Fibroblast of skin of scalp (primary cell): ENCODE measurements around the gene HAVCR1. TPM values are rescaled to one million over a fixed set of nuclear protein-coding genes. Genes with fewer than 3 reads are reported as not detected.
"Not testable (repeated sequence)": the region's sequence is repeated elsewhere in the genome, so short reads cannot be mapped to it uniquely, and the experiment has no call there.

Source experiments
- DNase-seq: peaks from one replicate; pipeline ENCODE4 v3.0.0-alpha.2; 2013
- polyA plus RNA-seq, 2 experiments: library from polyadenylated mRNA; unstranded; fragments of 120-200 nt; gene quantifications; one replicate each; pipeline ENCODE4 v1.2.1, GENCODE V29; 2013; ENCODE audit not compliant: insufficient read length in 2 of 2

HAVCR1 gene
- polyA plus RNA-seq (2013, experiment 1 of 2; ENCODE audit: insufficient read length), result not detected
- not detected for polyA plus RNA-seq (2013, experiment 2 of 2; ENCODE audit: insufficient read length)

- DNase-seq, result no peak
Measured at GRCh38 chr5:157059093-157059539, at the start of gene HAVCR1. TSS of gene HAVCR1 (minus strand) at chr5:157059116. CDS start at chr5:157057943, 1,173 bp downstream.

DNA sequence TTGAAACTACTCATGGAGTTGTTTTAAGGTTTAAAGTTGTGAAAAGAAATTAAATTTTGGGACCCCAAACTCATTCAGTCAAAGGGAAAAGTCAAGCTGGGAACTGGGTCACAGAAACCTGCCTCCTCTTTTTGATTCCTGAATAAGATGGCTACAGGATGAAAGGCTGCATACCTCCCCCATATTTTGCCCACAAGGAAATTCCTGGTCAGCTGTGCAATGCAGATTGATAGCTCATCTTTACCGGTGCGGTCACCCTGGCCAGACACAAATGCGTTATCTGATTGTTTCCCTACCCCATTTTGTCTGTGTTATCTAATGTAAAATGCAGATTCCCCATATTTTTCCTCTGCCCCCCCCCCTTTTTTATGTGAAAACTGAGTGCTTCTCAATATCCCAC, 48.6 kb upstream of the HAVCR1 start:
- no peak for DNase-seq

GRCh38 chr5:157106630-157107461, 47.9 kb upstream of the HAVCR1 start:
- DNase-seq, result no peak

DNA sequence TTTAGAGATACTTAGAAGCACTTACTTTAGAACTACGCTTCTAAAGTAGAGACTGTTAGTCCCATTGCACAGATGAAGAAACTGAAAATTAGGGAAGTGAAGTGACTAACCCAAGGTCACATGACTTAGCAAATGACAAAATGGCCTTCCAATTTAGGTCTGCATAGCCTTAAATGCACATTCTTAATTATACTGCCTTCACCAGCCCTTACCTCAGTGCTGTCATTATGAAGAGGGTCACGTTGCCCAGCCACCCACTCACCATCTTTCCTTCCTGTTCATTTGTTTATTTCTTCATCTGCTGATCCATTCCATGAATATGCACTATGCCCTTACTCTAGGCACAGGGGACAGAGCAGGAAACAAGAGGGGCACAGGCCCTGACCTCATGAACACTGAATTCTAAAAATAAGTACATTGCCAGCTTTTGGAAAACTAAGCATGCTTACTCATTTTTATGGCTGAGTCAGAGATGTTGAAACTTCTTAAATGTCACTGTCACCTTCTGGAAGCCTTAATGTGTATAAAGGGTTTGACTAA, 41.3 kb upstream of the HAVCR1 start:
- DNase-seq, result peak; percentile 51

DNA sequence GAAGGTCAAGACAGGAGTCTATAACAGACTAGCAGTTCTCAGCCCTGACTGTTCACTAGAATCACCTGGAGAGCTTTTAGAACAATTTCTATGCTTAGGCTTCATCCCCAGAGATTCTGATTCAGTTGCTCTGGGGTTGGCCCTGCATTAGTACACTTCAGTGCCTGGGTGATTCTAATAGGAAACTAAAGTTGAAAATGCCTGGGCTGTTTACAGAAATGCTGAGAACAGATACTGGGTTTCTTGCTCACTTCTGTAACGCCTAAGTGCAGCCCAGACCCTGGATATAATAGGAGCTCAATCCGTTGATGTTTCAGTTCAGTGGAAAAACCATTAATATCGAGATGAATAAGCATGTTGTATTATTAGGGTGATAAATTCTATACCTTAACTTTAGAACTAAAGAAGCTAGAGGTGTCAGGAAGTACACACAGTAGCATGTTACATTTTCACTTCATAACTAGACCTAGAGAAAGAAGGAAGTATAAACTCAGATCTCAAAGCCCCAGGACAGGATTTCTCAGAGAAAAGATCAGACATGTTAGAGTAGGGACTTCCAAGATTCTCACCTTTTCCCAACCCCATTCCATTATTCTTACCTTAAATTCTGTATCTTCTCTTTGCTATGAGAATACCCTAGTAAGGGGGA, 29.6 kb upstream of the HAVCR1 start:
- DNase-seq, result no peak

- no peak for DNase-seq
Measured at GRCh38 chr5:157086751-157087359, 27.9 kb upstream of the HAVCR1 start.

DNA sequence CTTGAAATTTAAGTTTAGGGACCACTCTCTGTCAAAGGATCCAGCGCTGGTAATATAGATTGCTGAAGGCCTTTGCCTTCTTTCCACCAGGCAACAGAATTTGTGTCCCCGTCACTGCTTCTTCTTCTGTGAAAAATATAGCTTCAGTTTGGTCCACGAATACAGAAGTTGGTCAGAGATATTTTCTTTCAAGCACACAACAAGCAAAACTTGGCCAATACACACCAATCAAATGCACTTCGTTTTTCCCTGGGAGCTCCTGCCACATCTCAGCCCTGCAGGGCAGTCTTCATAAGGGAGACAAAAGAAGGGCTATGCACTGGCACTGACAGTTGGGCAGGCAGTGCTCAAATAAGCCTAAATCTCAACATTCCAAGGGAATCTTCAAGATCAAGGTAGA, 27.0 kb upstream of the HAVCR1 start:
- DNase-seq, result no peak

GRCh38 chr5:157080286-157080685, 21.4 kb upstream of the HAVCR1 start:
- DNase-seq, result no peak

DNA sequence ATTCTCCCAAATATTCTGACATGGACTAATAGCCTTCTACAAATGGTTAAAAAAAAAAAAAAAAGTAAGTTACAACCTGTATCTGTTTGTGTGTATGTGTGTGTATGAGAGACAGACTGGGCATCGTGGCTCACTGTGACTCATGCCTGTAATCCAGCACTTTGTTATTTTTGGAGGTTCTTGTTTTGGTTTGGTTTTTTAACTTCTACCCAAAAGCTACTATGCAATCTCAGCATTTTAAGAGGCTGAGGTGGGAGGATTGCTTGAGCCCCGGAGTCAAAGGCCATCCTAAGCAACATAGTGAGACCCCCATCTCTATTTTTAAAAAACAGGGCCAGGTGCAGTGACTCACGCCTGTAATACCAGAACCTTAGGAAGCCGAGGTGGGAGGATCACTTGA, 17.6 kb upstream of the HAVCR1 start:
- DNase-seq, result peak; percentile 19

DNA sequence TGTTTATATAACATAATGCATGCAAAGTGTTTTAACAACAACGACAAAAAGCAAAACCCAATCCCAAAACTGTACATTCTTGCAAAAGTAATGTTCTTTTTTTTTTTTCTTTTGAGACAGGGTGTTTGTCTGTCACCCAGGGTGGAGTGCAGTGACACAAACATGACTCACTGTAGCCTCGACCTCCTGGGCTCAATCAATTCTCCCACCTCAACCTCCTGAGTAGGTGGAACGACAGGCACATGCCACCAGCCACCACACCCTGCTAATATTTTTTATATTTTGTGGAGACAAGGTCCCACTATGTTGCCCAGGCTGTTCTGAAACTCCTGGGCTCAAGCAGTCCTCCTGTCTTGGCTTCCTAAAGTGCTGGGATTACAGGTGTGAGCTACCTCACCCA, 13.6 kb upstream of the HAVCR1 start:
- no peak for DNase-seq

DNA sequence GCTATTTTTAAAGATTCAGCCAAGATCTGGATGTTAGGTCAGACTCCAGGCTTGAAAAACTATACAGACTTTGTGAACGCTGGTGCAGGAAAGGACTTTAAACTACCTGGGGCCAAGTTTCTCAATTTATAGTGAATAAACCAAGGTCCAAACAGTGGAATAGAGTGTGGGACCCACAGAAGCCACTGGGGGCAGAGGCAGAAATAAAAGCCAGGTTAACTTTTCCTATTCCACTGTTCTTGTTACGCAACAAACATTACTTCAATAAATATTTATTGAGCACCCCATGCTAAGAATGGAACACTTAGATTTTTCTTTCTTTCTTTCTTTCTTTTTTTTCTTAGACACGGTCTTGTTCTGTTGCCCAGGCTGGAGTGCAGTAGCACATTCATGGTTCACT, 11.0 kb upstream of the HAVCR1 start:
- no peak for DNase-seq

DNA sequence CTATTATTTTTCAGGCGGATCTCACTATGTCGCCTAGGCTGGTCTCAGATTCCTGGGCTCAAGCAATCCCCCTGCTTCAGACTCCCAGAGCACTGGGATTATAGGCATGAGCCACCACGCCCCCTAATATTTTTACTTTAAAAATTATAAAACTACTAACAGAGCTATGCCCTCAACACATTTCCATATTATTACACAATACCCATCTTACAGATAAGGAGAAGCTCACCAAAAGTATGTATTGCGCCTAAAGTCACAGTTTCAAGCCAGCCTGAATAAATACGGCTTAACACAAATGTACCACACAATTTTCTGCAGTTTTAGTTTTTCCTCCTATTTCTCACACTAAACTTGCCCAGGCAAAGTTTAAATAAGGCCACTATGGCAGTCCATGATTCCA, 9.9 kb upstream of the HAVCR1 start:
- DNase-seq, result no peak

GRCh38 chr5:157068339-157068738, 9.4 kb upstream of the HAVCR1 start:
- DNase-seq, result no peak

DNA sequence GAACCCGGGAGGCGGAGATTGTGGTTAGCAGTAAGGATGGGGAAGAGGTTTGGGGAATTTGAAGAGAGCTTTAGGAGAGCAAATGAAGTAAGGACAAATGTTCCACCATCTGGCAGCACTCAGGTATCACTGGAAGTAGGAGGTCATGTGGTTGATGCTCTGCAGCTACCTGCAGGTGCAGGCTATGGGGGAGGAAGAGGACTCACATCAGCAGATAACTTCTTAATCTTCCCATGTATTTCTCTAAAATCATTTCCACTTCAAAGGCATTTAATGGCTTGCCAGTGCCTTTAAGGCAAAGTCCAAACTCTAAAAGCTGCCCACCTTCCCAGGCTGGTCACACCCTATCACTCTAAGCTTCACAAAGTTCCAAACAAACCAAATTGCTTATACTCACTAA, 8.1 kb upstream of the HAVCR1 start:
- DNase-seq, result no peak

GRCh38 chr5:157066080-157066479, 7.2 kb upstream of the HAVCR1 start:
- no peak for DNase-seq

- no peak for DNase-seq
Measured at GRCh38 chr5:157063776-157064430, 5.0 kb upstream of the HAVCR1 start.

DNA sequence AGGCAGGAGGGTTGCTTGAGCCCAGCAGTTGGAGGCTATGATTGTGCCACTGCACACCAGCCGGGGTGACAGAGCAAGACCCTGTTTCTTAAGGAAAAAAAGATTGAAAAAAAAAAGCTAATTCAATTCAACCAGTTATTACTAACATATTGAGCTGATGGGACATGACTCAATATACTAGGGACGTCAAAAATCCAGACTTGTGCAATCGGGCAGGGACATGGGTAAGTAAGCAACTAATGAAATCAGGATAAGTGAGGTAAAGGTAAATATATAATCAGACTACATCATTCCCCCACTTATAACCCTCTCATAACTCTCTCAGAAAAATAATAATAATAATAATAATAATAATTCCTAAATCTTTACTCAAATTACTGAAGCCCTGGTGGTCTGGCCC, 975 bp upstream of the HAVCR1 start:
- DNase-seq, result no peak

GRCh38 chr5:157057459-157058370, 1.2 kb downstream of the HAVCR1 start:
- no peak for DNase-seq

- DNase-seq, result not testable (repeated sequence)
Measured at GRCh38 chr5:157056848-157057247, 2.1 kb downstream of the HAVCR1 start.

GRCh38 chr5:157051604-157052245, 7.2 kb downstream of the HAVCR1 start:
- no peak for DNase-seq

GRCh38 chr5:157050050-157050449, 8.9 kb downstream of the HAVCR1 start:
- DNase-seq, result no peak
